ENCODE data around the gene OR10V1.

The OR10V1 gene

GRCh38 chr11:59719556-59719955 is 5.9 kb upstream of the OR10V1 start:
- no peak for TF ChIP-seq ZNF549 (tag by site-specific recombination; IDR thresholded peaks at IDR 0.05)
- TF ChIP-seq KLF1 (tag by site-specific recombination; IDR thresholded peaks at IDR 0.05), result no peak
- no peak for TF ChIP-seq ZNF214 (tag by site-specific recombination; IDR thresholded peaks at IDR 0.05; ENCODE audit: borderline replicate concordance)
- no peak for TF ChIP-seq ZNF155 (tag by site-specific recombination; IDR thresholded peaks at IDR 0.05)

GRCh38 chr11:59716051-59716450 is 2.4 kb upstream of the OR10V1 start:
- Histone ChIP-seq H3K27ac (ENCODE audit: extremely low read depth, low read depth, low read length) (no peak overlapping the region), H3K36me3 (ENCODE audit: control insufficient read depth in 2 of 2, insufficient read depth in 1 of 2, low read length in 2 of 2) (no peaks in the 10 kb centered on the region), H3K4me3 (ENCODE audit: low read depth, low read length) (no peak overlapping the region), H3K4me1 (ENCODE audit: control insufficient read depth, insufficient read depth, low read length) (no peaks in the 10 kb centered on the region), H3K9me3 (ENCODE audit: control insufficient read depth, insufficient read depth, low read depth, low read length) (no peaks in the 10 kb centered on the region)
- CTCF ChIA-PET, result no interaction called here
- POLR2A ChIA-PET, result no interaction called here
- TF ChIP-seq MEIS1 (CRISPR knock-in tag; IDR thresholded peaks at IDR 0.05; ENCODE audit: borderline replicate concordance), result no peak

More at GRCh38 chr11:59719556-59719955, 5.9 kb upstream of the OR10V1 start:
- ChIA-PET POLR2A (no interaction called here), CTCF (no interaction called here)
- no peak overlapping the region for H3K27ac ChIP-seq (ENCODE audit: extremely low read depth, low read depth, low read length)
- no peaks in the 10 kb centered on the region for H3K4me1 ChIP-seq (ENCODE audit: control insufficient read depth, insufficient read depth, low read length)
- no peak overlapping the region for H3K4me3 ChIP-seq (ENCODE audit: low read depth, low read length)
- H3K9me3 ChIP-seq (ENCODE audit: control insufficient read depth, insufficient read depth, low read depth, low read length), result no peaks in the 10 kb centered on the region
- H3K36me3 ChIP-seq (ENCODE audit: control insufficient read depth in 2 of 2, insufficient read depth in 1 of 2, low read length in 2 of 2), result no peaks in the 10 kb centered on the region

DNA sequence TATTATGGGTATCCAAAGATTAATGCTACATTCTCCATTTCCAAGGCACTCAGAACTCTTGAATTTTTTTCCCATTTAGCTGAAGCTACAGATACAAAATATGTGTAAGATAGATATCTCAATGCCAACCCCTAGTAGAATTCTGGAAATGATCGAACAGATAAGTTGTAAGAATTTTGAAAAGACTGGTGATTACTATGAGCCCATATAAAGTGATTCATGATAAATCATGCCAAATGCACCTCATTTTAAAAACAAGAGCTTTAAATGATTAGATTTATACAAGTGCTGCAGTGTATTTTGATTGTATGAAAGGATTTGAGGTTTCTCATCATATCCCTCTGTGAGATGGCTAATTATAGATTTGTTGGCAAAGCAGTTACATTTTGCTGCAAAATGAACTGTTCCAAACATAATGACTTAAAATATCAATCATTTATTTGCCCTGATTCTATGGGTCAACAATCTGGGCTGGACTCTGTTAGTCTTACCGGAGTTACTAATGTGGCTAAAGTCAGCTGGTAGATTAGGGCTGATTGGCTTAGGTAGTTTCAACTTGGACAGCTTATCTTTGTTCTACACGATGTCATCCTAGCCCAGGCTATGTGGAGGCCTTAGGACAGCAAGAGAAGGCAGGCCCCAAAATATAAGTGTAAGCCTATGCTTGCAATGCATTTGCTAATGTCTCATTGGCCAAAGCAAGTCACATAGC is 3.4 kb downstream of the OR10V1 start:
- CTCF ChIA-PET, result no interaction called here
- H3K36me3 ChIP-seq (ENCODE audit: control insufficient read depth in 2 of 2, insufficient read depth in 1 of 2, low read length in 2 of 2), result no peaks in the 10 kb centered on the region
- POLR2A ChIA-PET, result no interaction called here

DNA sequence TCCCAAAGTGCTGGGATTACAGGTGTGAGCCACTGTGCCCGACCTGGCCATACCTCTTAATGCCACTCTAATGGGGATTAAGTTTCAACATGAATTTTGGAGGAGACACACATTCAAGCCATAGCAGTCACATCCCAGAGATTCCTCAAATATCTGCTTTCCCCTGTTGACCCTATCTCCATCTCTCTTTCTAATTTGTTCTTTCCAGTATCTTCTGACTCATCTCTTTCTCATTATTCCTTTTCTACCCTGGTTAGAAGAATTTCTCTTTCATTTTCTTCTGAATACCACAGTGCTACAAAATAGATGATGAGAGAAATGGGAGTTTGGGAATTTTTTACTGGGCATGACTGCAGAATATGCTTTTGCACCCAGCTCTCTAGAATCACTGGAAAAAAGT is 5.1 kb downstream of the OR10V1 start:
- Histone ChIP-seq H3K4me3 (ENCODE audit: low read depth, low read length) (no peak overlapping the region), H3K27ac (ENCODE audit: extremely low read depth, low read depth, low read length) (no peak overlapping the region), H3K4me1 (ENCODE audit: control insufficient read depth, insufficient read depth, low read length) (no peaks in the 10 kb centered on the region), H3K36me3 (ENCODE audit: control insufficient read depth in 2 of 2, insufficient read depth in 1 of 2, low read length in 2 of 2) (no peaks in the 10 kb centered on the region), H3K9me3 (ENCODE audit: control insufficient read depth, insufficient read depth, low read depth, low read length) (no peaks in the 10 kb centered on the region)
- POLR2A ChIA-PET, result no interaction called here
- CTCF ChIA-PET, result interaction anchor here (0.6 to 0.8 kb wide), 2 partner anchors 46 to 178 kb away, joined by 4 to 7 read pairs; no protein-coding TSS in a partner anchor
- TF ChIP-seq ZNF292 (tag by site-specific recombination; IDR thresholded peaks at IDR 0.05; ENCODE audit: borderline replicate concordance, low read depth), result no peak
- TF ChIP-seq KLF10 (tag by site-specific recombination; IDR thresholded peaks at IDR 0.05), result no peak
- TF ChIP-seq ZNF391 (tag by site-specific recombination; IDR thresholded peaks at IDR 0.05; ENCODE audit: borderline replicate concordance, low read depth), result no peak
- no peak for TF ChIP-seq ZNF324 (tag by site-specific recombination; IDR thresholded peaks at IDR 0.05)
- no peak for TF ChIP-seq ZNF184 (tag by site-specific recombination; IDR thresholded peaks at IDR 0.05)
- TF ChIP-seq, protein P1, sequence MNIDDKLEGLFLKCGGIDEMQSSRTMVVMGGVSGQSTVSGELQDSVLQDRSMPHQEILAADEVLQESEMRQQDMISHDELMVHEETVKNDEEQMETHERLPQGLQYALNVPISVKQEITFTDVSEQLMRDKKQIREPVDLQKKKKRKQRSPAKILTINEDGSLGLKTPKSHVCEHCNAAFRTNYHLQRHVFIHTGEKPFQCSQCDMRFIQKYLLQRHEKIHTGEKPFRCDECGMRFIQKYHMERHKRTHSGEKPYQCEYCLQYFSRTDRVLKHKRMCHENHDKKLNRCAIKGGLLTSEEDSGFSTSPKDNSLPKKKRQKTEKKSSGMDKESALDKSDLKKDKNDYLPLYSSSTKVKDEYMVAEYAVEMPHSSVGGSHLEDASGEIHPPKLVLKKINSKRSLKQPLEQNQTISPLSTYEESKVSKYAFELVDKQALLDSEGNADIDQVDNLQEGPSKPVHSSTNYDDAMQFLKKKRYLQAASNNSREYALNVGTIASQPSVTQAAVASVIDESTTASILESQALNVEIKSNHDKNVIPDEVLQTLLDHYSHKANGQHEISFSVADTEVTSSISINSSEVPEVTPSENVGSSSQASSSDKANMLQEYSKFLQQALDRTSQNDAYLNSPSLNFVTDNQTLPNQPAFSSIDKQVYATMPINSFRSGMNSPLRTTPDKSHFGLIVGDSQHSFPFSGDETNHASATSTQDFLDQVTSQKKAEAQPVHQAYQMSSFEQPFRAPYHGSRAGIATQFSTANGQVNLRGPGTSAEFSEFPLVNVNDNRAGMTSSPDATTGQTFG (tag by site-specific recombination; IDR thresholded peaks at IDR 0.05; ENCODE audit: borderline replicate concordance), result no peak
- no peak for TF ChIP-seq ZNF473 (tag by site-specific recombination; IDR thresholded peaks at IDR 0.05)
- no peak for TF ChIP-seq ZNF488 (tag by site-specific recombination; IDR thresholded peaks at IDR 0.05)
- no peak for TF ChIP-seq ZNF366 (tag by site-specific recombination; conservative IDR thresholded peaks at IDR 0.05)

More for the DNA sequence above, 3.4 kb downstream of the OR10V1 start:
- H3K4me1 ChIP-seq (ENCODE audit: control insufficient read depth, insufficient read depth, low read length), result no peaks in the 10 kb centered on the region
- H3K27ac ChIP-seq (ENCODE audit: extremely low read depth, low read depth, low read length), result no peak overlapping the region
- no peak for TF ChIP-seq ZBTB20 (tag by site-specific recombination; IDR thresholded peaks at IDR 0.05)
- no peak for TF ChIP-seq ZBTB8A (tag by site-specific recombination; IDR thresholded peaks at IDR 0.05)
- TF ChIP-seq ZNF561 (tag by site-specific recombination; IDR thresholded peaks at IDR 0.05; ENCODE audit: borderline replicate concordance), result no peak
- TF ChIP-seq ZNF391 (tag by site-specific recombination; IDR thresholded peaks at IDR 0.05; ENCODE audit: borderline replicate concordance, low read depth), result no peak
- no peak for TF ChIP-seq ZNF529 (tag by site-specific recombination; IDR thresholded peaks at IDR 0.05; ENCODE audit: insufficient replicate concordance)
- no peak for TF ChIP-seq ZNF175 (tag by site-specific recombination; IDR thresholded peaks at IDR 0.05)
- no peak for TF ChIP-seq ZNF600 (tag by site-specific recombination; IDR thresholded peaks at IDR 0.05)
- TF ChIP-seq ZNF24 (tag by site-specific recombination; IDR thresholded peaks at IDR 0.05), result no peak
- no peak for TF ChIP-seq ZNF624 (tag by site-specific recombination; IDR thresholded peaks at IDR 0.05)
- no peak for TF ChIP-seq KLF1 (tag by site-specific recombination; IDR thresholded peaks at IDR 0.05)
- TF ChIP-seq ZNF692 (tag by site-specific recombination; IDR thresholded peaks at IDR 0.05), result no peak
- TF ChIP-seq, protein P2, sequence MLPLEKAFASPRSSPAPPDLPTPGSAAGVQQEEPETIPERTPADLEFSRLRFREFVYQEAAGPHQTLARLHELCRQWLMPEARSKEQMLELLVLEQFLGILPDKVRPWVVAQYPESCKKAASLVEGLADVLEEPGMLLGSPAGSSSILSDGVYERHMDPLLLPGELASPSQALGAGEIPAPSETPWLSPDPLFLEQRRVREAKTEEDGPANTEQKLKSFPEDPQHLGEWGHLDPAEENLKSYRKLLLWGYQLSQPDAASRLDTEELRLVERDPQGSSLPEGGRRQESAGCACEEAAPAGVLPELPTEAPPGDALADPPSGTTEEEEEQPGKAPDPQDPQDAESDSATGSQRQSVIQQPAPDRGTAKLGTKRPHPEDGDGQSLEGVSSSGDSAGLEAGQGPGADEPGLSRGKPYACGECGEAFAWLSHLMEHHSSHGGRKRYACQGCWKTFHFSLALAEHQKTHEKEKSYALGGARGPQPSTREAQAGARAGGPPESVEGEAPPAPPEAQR (tag by site-specific recombination; IDR thresholded peaks at IDR 0.05), result no peak
- no peak for TF ChIP-seq ZNF558 (tag by site-specific recombination; IDR thresholded peaks at IDR 0.05)
- H3K4me3 ChIP-seq (ENCODE audit: low read depth, low read length), result no peak overlapping the region
- no peaks in the 10 kb centered on the region for H3K9me3 ChIP-seq (ENCODE audit: control insufficient read depth, insufficient read depth, low read depth, low read length)
